ENCODE measurements around the gene NPY5R. TPM values are rescaled to one million over a fixed set of nuclear protein-coding genes. Genes with fewer than 3 reads are reported as not detected.

NPY5R gene
- total RNA-seq (under 1 TPM in 1 of 4 donors, not detected in 3; under 0.01 TPM), polyA plus RNA-seq (under 1 TPM in 2 of 3 donors, not detected in 1; 0.13 to 0.46 TPM)

DNA sequence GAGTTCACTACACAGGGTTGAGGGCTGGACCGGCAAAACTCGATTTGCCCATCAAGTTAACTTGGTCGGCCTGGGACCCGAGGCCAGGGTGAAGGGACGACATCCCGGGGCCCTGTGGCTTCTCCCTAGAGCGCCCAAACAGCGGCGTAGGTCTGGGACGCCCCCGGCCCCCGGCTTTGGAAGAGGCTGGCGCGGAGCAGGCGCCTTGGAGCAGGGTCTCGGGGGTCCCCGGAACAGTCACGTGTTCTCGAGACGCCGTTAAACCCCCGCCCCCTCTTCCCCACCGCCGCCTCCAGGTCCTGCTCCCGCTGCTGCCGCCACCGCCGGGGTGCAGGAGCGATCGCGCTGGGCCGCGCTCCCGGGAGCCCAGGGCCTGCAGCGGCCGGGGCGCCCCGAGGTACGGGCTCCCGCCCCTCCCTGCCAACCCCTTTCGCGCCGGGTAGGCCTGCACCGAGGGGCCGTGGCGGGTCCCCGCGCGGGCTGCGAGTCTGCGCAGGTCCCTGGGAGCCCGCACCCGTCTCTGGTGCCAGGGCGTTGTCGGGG is at the start of gene NPY5R:
Gene NPY5R, plus strand, starts transcription at position 289 of the 543 bp plus-strand sequence. CDS start 6,382 bp downstream, outside the sequence.
- no peaks in the 10 kb centered on the region for H3K36me3 ChIP-seq
- H3K9me3 ChIP-seq = no peaks in the 10 kb centered on the region
- H3K27me3 ChIP-seq = peaks cover 17 to 56% (median 18%) of the 10 kb centered on the region in 3 donors
- H3K27ac ChIP-seq = peak within 1 kb of the TSS in 2 of 4 donors; percentile 10 to 11
- peaks cover 0 to 15% (median 13%) of the 10 kb centered on the region in 4 donors for H3K4me1 ChIP-seq
- WGBS, 2 donors = 2 to 3% methylated on average over 55 of the region's 55 CpGs
- intact Hi-C loops (cut with DNase I) = no loop called here
- DNase-seq = no peak
- no peak for TF ChIP-seq POLR2A (IDR thresholded peaks at IDR 0.05)
- no peak for TF ChIP-seq POLR2AphosphoS5 (IDR thresholded peaks at IDR 0.05)
- TF ChIP-seq EP300 (IDR thresholded peaks at IDR 0.05) = no peak
- TF ChIP-seq CTCF (IDR thresholded peaks at IDR 0.05) = no peak
- H3K4me3 ChIP-seq = peak within 1 kb of the TSS; percentile 3 to 41 (median 36)

GRCh38 chr4:163295138-163295537 is 48.6 kb upstream of the NPY5R start:
- intact Hi-C loops (cut with DNase I) = no loop called here
- WGBS, 2 donors = 64 to 82% methylated on average over 3 of the region's 3 CpGs
- TF ChIP-seq POLR2A (IDR thresholded peaks at IDR 0.05) (no peak), CTCF (IDR thresholded peaks at IDR 0.05) (no peak), EP300 (IDR thresholded peaks at IDR 0.05) (no peak), POLR2AphosphoS5 (IDR thresholded peaks at IDR 0.05) (no peak)
- Histone ChIP-seq H3K27ac (no peak overlapping the region), H3K4me1 (no peaks in the 10 kb centered on the region), H3K4me3 (no peak overlapping the region), H3K36me3 (no peaks in the 10 kb centered on the region), H3K27me3 (no peaks in the 10 kb centered on the region), H3K9me3 (peaks cover 0 to 2% (median 0%) of the 10 kb centered on the region in 4 donors)
- DNase-seq = no peak

GRCh38 chr4:163300445-163300844 is 43.2 kb upstream of the NPY5R start:
- intact Hi-C loops (cut with DNase I) = no loop called here
- TF ChIP-seq EP300 (IDR thresholded peaks at IDR 0.05) (no peak), POLR2AphosphoS5 (IDR thresholded peaks at IDR 0.05) (no peak), CTCF (IDR thresholded peaks at IDR 0.05) (no peak), POLR2A (IDR thresholded peaks at IDR 0.05) (no peak)
- H3K9me3 ChIP-seq = peaks cover 0 to 2% (median 0%) of the 10 kb centered on the region in 4 donors
- H3K4me3 ChIP-seq = no peak overlapping the region
- no peaks in the 10 kb centered on the region for H3K4me1 ChIP-seq
- no peaks in the 10 kb centered on the region for H3K27me3 ChIP-seq
- no peak overlapping the region for H3K27ac ChIP-seq
- 57 to 77% methylated on average over 3 of the region's 3 CpGs for WGBS, 2 donors
- no peaks in the 10 kb centered on the region for H3K36me3 ChIP-seq
- DNase-seq = no peak

GRCh38 chr4:163303069-163303468 is 40.6 kb upstream of the NPY5R start:
- no peak for DNase-seq
- intact Hi-C loops (cut with DNase I) = no loop called here
- Histone ChIP-seq H3K4me3 (no peak overlapping the region), H3K27me3 (no peaks in the 10 kb centered on the region), H3K27ac (no peak overlapping the region), H3K9me3 (peaks cover 0 to 2% (median 0%) of the 10 kb centered on the region in 4 donors), H3K4me1 (no peaks in the 10 kb centered on the region), H3K36me3 (no peaks in the 10 kb centered on the region)
- TF ChIP-seq POLR2AphosphoS5 (IDR thresholded peaks at IDR 0.05) = no peak
- no peak for TF ChIP-seq POLR2A (IDR thresholded peaks at IDR 0.05)
- TF ChIP-seq EP300 (IDR thresholded peaks at IDR 0.05) = no peak
- TF ChIP-seq CTCF (IDR thresholded peaks at IDR 0.05) = no peak
- WGBS, 2 donors = 84 to 93% methylated on average over 2 of the region's 2 CpGs

DNA sequence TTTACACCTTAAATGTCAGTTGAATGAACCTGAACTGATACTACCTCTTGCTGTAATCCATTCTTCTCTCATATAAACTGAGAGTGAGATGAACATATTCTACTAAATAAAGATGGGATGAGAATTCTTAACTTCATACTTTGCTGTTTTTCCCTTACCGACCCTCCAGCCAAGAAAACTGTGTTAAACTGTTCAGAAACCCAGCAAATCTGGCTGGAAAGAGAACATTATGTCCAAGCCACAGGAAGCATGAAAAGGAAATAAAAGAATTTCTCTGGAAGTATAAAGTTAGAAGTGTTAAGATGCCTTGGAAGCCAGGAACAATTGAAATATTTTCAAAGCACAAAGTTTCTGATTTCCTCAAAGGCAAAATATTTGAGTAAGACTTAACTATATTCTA is 34.2 kb upstream of the NPY5R start:
- no peak overlapping the region for H3K4me3 ChIP-seq
- H3K36me3 ChIP-seq = no peaks in the 10 kb centered on the region
- no peaks in the 10 kb centered on the region for H3K27me3 ChIP-seq
- intact Hi-C loops (cut with DNase I) = no loop called here
- DNase-seq = no peak
- TF ChIP-seq CTCF (IDR thresholded peaks at IDR 0.05) = no peak
- 85 to 92% methylated on average over 1 of the region's 1 CpG for WGBS, 2 donors
- no peaks in the 10 kb centered on the region for H3K4me1 ChIP-seq
- no peaks in the 10 kb centered on the region for H3K9me3 ChIP-seq
- no peak overlapping the region for H3K27ac ChIP-seq

Measured in sigmoid colon (tissue), 7 donors.